ENCODE data around the gene EXT2. TPM values are rescaled to one million over a fixed set of nuclear protein-coding genes. Genes with fewer than 3 reads are reported as not detected.

Gene EXT2
- total RNA-seq, 1 donor from 2014 or later, result 106 TPM

DNA sequence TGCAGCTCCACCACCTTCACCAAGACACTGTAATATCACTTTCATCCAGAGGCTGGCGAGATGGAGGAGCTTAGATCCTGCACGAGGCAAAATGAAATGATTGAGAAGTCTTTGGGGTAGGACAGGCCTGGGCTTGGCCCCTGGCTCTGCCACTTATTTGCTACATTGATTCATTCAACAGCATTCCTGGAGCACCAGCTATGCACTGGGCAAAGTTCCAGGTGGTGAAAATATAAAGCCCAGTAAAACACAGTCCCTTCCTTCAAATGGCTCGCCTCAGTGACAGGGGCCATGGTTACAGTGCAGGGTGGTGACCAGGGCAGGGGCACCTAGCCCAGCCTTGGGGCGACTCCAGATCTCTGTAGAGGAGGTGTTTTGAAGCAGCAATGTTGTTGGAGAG lies 194.7 kb downstream of the EXT2 start:
- no peaks in the 10 kb centered on the region for H3K27me3 Mint-ChIP-seq (ENCODE audit: low read depth)
- no peaks in the 10 kb centered on the region for H3K36me3 Mint-ChIP-seq (ENCODE audit: low read depth)
- TF ChIP-seq, protein P1, sequence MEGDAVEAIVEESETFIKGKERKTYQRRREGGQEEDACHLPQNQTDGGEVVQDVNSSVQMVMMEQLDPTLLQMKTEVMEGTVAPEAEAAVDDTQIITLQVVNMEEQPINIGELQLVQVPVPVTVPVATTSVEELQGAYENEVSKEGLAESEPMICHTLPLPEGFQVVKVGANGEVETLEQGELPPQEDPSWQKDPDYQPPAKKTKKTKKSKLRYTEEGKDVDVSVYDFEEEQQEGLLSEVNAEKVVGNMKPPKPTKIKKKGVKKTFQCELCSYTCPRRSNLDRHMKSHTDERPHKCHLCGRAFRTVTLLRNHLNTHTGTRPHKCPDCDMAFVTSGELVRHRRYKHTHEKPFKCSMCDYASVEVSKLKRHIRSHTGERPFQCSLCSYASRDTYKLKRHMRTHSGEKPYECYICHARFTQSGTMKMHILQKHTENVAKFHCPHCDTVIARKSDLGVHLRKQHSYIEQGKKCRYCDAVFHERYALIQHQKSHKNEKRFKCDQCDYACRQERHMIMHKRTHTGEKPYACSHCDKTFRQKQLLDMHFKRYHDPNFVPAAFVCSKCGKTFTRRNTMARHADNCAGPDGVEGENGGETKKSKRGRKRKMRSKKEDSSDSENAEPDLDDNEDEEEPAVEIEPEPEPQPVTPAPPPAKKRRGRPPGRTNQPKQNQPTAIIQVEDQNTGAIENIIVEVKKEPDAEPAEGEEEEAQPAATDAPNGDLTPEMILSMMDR (IDR thresholded peaks at IDR 0.05), result no peak
- H3K4me1 Mint-ChIP-seq (ENCODE audit: low read depth), result peaks cover 4% of the 10 kb centered on the region
- H3K4me3 Mint-ChIP-seq (ENCODE audit: unreplicated experiment), result no peak overlapping the region
- H3K27ac Mint-ChIP-seq (ENCODE audit: unreplicated experiment), result no peak overlapping the region
- no peak for DNase-seq (ENCODE audit: low spot score)
- H3K9me3 Mint-ChIP-seq (ENCODE audit: low read depth), result no peaks in the 10 kb centered on the region

Other genes with a start within 250 kb of the EXT2 start
- gene ALKBH3, start 214.8 kb upstream of the EXT2 start, total RNA-seq, result 20.1 to 26.5 TPM (median 25.5 TPM) in 3 replicates
- gene C11orf96, start 153.0 kb upstream of the EXT2 start, total RNA-seq, result 1.9 to 33.4 TPM (median 31.9 TPM) in 3 replicates
- gene ACCSL, start 47.7 kb upstream of the EXT2 start, total RNA-seq, result not detected in 3 replicates
- gene ACCS, start 29.4 kb upstream of the EXT2 start, total RNA-seq, result 5.8 to 14.7 TPM (median 11.1 TPM) in 3 replicates
- 0.08 to 0.22 TPM in 2 of 3 replicates, not detected in the other for gene ALX4, start 214.5 kb downstream of the EXT2 start, total RNA-seq